ENCODE results near the gene ZDHHC1.

DNA sequence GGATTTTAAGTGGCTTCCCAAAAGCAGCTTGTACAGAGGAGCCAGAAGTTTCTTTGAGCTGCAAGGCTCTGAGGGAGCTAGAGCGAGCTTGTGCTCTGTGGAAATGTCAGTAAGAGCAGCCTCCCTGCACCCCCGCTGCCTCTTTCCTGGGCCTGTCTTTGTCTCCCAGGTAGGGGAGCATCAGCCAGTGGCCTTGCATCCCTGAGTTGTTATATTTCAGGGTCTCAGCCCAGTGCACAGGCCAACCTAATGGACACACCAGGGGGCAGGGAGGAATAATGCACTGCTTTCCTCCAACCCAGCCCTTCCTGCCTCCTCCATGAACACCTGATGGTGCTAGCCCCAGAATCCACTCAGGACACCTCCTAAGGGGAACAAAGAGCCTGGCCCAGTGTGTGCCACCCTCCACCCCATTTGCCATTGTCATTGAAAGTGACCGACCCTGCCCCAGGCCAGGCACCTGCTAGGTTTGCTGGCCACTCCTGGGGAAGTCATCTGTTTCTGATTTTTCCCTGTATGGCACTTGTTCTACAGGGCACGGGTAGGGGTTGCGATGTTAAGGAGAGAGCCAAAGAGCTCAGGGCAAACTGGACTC lies 29.3 kb downstream of the ZDHHC1 start:
- no peak for TF ChIP-seq CTCF (conservative IDR thresholded peaks at IDR 0.05; ENCODE audit: low read length)
- TF ChIP-seq EZH2phosphoT487 (IDR thresholded peaks at IDR 0.05; ENCODE audit: borderline replicate concordance), result no peak

All from Loucy (cell line).